NCI-H82 (cell line): ENCODE data around the gene ABI3BP.

ENCODE experiments used
- DNase-seq: peaks from one replicate; lab custom pipeline; 2025; lab: John Stamatoyannopoulos, UW

ABI3BP gene

DNA sequence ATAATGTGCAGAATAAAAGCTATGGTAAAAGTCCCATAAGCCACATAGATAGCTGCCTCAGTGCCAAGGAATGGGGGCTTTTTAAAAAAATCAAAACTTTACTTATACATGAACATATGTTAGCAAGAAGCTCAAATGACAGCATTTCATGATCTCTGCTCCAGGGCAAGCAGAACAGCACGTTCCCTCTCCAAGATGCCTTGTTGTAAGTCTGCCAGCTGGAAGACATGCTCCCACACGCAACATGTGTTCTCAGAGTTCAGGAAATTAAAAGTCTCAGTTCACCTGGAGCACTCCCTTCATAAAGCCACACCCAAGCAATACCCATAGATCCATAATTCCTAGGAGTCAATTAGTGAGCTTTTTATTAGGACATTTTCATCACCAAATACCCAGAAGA lies 52.2 kb downstream of the ABI3BP start:
- no peak for DNase-seq

DNA sequence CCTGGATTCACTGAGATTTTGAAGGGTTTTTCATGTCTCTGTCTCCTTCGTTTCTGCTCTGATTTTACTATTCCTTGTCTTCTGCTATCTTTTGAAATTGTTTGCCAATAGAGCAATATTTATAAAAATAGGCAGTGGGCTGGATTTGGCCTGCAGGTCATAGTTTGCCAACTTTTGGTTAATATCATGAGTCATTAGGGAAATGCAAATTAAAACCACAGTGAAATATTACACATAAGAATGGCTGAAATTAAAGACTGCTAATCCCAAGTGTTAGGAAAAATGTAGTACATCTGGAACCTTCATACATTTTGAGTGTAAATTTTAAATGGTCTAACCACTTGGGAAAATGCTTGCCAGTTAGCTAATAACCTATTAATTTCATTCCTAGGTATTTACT lies 56.3 kb downstream of the ABI3BP start:
- DNase-seq = no peak

DNA sequence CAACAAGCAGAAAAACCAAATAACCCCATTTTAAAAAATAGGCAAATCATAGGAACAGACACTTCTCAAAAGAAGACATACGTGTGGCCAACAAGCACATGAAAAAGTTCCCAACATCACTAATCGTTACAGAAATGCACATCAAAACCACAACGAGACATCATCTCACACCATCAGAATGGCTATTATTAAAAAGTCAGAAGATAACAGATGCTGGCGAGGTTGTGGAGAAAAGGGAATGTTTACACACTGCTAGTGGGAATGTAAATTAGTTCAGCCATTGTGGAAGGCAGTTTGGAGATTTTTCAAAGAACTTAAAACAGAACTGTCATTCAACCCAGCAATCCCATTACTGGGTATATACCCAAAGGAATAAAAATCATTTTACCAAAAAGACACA lies 60.7 kb downstream of the ABI3BP start:
- no peak for DNase-seq

DNA sequence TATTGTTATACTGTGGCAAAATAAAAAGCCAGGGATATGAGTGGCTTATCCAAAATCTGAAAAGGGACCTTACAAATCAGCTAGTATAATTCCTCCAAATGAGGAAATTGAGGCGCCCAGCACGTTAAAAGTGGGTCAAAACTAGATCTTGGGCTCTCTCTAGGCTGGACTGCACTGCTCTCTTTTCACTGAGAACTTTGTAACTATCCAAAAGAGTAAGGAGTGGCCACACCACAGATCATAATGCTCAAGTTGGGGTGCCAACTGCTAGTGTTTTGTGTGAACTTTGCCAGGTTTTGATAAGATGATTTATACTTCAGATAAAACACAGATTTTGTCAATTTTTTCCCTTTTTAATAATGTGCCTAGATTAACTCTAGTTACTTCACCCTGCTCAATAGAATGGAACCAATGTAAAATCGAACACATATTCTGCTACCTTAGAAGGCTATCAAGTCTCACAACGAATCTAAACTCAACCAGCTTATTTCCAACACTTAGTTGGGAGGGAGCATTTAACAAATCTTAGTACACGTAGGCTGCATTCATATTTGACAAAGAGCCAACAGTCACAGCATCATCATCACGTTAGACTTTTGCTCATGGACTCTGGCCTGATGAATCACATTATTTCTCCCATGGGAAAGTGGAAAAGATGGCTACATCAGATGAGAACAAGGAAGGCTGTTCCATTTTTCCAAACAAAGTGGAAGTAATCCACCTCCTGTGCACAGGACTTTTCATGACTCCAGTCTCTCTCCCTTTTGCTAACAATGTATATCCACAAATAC lies 64.4 kb downstream of the ABI3BP start:
- DNase-seq = no peak

DNA sequence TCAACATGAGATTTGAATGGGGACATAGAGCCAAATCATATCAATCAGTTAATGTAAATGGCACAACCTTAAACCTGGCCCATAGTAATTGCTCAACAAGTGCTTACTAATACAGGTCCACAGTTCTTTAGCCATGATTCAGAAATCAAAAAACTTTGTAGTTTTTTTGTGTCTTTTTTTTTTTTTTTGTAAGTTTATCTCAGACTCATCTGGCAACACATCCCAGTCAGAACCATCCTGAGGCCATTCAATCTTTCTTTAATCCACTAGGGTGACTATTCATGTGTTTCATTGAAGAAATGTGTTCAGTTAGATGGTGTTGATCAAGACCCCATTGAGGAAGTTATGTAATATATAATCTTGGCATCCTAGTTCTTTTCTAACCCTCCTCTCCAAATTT lies 65.4 kb downstream of the ABI3BP start:
- DNase-seq = no peak

DNA sequence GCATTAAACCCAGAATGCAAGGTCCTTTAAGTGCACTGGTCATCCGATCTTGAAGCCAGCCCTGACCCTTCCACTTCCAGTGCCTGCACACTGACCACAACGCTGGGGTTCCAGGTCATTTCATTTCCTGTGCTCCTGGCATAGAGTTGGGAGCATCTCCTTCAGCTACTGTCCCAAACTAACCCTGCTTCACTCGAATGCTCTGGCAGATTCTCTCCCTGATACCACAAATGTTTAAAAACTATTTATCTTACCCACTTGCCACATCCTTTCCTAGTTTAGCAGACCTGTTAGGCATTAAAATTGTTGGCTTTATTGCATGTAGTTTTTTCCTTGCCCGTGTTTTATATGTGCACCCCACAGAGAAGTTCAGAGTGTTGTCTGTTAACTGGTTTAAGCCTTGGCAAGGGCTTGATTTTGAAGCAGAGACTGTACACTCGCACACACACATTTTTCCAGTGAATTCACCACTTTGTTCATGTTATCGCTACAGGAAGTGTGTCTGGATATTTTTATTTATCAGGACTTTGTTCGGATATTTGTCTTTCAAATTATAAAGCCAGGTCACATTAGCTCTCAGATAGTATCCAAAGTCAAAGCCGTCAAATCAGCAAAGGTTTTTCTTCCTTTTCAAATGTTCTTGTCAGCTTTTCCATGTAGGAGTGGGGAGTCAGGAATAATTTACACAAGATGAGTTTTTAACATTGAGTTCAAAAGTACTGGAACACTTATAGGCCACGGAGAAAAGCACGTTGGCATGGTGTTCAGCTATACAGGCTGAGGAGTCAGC lies 77.3 kb downstream of the ABI3BP start:
- no peak for DNase-seq

DNA sequence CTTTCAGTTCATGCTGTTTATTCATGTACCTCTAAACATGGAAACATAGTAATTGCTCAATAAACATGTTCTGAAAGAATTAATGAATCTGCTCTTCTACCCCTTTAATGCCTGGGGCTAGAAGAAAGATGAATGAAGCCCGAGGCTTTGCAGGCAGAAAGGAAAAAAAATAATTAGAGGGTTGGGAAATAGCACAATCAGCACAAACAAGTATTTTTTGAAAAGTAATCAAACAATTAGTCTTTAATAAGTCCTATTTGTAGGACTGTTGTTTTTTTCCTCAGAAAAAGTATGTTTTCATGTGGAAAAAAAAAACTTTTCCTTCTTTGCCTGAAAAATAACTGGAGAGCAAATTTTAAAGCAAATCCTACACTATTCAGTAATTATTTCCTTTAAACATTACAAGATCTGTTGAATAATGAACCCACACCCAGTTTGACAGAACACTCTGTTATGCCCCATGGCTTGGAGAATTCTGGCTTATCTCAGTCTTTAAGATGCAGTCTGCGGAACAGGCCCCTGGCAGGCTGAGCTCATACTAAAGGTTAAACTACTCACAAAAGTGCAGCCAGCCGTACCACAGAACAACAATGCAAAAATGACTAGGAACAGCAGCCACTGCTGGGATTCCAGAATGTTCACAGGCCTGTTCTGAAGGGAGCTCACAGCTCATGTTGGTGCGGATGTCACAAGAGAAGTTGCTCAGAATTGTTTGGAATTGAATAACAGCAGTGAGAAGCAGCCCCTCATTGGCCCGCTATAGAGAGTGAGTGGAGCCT lies 79.2 kb downstream of the ABI3BP start:
- DNase-seq = no peak

DNA sequence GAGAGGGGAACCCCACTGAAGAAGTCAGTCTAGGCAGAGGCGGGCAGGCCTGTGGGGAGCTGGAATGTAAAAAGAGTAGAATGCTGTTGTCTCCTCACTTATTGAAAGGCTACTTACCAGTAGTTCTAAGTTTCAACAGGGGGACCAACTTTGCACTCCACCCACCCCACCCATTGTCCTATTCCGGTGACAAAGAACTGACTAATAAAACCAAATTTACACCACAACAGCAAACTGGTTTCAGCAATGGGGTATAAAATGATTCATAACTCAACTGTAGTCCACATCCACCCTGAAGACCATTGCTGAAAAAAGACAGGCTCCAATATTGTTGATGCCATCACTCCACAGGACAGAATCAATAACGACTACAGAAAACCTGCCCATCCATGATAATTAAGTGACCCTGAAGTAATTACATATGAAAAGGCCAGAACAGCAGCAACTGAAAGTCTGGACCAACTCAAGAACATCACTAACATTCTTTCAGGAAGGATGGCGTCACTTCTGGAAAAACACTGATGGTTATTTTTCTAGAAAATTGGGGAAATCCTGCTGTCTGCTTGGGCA lies 80.2 kb downstream of the ABI3BP start:
- no peak for DNase-seq

DNA sequence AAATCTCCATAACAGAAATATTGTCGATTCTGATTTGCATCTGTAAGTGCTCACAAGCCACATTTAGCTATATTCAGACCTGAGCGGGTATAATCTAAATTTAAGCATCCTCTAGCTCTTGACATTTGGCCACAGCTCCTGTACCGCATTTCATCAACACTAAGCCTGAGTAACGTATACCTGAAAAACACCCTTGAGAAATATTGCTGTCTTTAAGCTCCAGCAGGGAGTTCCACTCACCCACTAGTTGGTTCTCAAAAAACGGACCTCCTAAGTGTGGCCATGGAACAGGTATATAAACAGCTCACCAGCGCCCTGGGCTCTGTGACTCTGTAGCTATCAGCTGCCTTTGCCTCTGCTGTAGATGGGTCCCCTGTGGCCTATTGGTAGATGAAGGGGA lies 80.7 kb downstream of the ABI3BP start:
- DNase-seq = no peak

DNA sequence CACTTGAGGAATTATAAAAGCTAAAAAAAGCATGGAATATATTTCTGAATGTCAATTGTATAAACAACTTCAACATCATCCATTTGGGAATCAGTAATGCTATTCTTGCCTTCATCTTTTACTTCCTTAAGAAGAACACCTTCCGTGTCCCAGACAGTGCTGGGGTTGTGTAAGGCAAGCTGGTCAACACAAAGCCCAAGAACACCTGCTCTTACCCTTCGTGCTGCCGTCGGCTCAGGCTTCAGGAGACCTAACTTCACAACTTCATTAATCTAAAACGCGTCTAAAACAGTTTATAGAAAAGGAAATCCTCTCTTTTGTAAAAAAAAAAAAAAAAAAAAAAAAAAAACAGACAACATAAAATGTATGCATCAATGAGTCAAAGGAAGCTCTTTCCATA lies 81.3 kb downstream of the ABI3BP start:
- no peak for DNase-seq

DNA sequence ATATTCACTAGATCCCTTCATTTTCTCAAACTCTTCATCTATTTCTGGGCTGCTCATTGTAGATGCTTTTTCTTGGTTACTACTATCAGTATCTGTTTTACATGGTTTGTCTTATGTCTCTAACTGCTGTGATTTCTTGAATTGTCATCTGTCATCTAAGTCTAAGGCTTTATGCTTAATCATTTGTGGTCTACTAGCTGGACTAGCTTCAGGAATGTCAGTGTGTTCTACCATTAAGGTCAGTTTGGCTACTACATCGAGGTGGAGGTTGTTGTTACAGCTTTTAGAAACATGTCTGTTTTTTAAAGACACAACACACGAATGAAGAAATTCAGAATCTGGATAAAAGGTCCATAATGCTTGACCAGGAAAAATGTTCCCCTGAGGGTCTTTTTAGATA lies 82.2 kb downstream of the ABI3BP start:
- DNase-seq = no peak

DNA sequence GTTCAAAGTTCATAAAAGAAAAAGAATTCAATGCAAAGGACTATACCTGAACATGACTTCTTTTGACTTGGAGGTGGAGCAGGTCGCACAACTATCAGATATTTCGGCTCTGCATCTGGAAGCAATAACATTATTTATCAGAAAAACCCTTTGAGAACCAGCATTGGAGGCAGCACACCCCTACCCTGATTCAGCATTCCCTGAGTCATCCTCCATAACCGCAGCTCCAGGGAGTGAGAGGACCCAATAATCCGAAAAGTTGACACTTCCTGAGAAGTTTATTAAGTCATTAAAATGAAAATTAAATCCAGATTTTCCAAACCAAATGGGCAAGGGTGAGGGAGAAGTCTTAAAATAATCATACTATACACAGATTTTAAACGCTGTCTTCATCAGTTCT lies 90.6 kb downstream of the ABI3BP start:
- no peak for DNase-seq

DNA sequence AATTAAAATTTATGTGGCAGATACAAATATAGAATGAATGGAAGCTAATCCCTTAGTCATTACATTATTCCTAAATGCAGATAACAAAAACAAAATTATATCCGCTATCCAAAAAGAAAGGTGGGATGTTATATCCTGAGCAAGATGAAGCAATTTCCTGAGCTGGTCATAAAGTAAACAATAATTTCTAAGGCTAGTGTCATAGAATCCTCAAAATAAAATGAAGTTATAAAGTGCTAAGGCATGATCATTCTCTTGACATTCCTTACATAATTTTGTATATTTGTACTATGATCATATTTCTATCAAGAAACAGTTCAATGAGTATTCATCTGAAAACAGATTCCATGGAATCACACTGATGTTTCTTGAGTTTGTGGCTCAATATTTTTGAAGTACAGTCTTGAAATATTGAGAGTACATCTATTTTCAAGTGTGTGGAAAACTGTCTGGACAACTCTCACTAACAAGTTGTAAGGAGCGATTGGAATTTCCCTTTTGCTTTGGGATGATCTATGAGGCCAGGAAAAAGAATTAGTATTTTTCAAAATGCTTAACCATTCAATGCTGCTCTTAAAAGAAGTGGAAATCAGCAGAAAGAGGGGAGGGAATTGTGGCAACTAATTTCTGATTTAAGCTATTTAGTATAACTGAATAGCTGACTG lies 92.4 kb downstream of the ABI3BP start:
- DNase-seq = no peak

DNA sequence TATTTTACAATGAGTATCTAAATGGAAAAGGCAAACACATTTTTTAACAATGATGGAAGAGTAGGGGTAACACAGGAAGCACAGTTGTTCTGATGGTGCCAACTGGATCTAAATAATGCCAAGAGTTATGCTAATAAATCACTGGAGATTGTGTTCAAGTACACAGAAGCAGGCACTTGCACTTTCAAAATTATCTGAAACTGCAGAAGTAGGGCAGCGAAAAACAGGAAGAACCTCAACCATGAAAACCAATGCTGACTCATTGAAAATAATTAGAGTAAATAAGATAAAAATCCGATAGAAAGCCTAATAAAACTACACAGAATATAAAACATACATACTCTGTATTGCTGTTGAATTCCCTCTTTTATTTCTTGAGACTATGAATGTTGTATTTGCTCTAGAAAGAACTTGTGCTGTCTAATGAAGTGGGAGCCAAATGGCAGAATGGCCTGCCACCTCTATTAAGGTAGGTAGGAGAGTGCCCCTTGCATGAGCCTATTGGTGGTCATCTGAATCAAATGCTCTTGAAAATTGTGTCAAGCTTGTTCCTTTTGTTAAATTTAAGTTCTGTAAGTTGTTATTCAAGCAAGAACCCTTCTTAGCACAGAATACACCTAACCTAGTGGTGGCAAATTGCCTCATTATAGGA lies 93.7 kb downstream of the ABI3BP start:
- DNase-seq = no peak

DNA sequence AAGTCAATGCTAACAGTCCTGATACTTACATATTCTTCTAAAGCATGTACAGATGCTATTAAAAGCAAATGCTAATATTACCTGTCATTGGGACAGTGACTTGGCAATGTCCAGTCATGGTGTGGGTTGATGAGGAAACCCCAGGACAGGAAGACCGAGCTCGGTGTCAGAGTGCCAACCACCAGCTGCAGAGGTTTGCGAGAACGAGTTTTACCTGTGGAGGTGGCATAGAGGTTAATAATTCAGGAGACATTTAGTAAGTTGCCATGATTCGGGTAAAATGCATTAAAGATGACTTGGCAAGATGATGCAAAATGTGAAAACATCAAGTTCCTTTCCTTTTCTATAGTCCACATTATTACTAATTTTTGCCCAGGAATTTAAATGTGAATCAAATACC lies 94.5 kb downstream of the ABI3BP start:
- DNase-seq = no peak

DNA sequence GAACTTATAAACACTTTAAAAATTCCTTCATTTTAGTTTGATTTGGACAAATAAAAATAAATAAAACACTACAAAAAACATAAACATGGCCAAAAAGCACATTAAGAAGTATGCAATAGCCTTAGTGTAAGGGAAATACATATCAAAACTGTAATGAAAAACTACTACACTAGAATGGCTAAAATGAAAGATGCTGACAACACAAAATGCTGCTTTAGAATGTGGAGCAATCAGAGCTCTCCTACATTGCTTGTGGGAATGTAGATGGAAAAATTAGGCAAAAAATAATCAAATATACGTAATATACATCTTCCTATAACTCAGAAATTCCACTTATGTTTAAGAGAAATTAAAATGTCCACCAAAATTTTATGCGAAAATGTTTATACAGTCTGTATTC lies 96.2 kb downstream of the ABI3BP start:
- DNase-seq = no peak

DNA sequence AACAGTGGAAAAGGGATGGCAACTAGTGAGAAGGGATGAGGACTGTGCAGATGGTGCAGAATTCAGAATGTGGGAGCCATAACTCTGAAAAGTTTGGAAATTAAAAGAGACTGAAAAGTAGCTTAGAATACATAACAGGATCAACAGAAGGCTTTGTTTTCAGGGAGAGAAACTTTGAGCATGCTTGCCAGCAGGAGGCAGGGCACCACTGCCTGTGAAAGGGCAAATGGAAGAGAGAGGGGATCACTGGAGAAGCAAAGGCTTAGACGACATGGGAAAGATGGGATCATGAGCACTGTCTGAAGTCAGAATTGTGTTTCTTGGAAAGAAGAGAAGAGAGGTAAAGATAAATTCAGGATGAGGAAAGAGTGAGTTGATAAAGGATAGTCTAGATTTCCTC lies 99.6 kb downstream of the ABI3BP start:
- DNase-seq = peak; percentile 84

DNA sequence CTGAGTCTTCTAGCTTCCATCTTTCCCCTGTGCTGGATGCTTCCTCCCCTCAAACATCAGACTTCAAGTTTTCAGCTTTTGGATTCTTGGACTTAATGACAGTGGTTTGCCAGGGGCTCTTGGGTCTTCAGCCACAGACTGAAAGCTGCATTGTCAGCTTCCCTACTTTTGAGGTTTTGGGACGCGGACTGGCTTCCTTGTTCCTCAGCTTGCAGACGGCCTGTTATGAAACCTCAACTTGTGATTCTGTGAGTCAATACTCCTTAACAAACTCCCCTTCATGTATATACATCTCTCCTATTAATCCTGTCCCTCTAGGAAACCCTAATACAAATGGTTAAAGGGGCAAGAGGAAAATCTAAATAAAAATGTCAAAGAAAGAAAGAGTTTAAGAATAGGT lies 100.1 kb downstream of the ABI3BP start:
- no peak for DNase-seq

DNA sequence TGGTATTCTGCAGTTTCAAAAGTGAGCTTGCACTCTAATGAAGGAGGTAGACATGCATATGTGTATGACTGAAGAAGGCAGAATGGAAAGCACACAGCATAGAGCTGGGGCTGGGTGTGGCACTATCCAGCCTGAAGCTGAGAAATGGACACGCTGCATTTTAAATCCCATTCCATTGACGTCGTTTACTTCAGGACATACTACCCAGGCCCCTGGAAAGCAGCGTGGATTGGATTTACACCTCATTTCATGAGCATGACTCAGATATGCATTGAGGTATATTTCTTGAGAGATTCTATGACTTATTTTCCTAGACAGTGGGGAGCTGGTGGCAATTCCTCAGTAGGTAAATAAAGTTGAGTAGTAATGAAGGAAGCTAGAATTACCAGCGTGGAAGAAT lies 101.4 kb downstream of the ABI3BP start:
- DNase-seq = no peak

DNA sequence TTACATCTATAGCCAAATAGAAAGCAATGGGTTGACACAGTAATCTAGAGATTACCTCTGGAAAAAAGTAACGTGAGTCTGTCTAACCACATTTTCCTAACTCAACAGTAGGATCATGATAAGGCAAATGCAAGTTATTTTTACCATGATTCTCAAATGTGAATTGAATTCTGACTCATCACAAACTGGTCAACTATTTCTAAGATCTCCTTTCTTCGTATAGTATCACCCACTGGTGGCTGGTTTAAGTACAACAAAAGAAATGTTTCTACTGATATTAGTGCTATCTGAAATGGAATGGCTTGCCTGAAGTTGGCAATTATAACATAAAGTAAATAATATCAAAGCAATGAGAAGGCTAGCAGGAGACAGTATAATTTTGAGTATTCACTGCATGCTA lies 102.2 kb downstream of the ABI3BP start:
- DNase-seq = no peak

DNA sequence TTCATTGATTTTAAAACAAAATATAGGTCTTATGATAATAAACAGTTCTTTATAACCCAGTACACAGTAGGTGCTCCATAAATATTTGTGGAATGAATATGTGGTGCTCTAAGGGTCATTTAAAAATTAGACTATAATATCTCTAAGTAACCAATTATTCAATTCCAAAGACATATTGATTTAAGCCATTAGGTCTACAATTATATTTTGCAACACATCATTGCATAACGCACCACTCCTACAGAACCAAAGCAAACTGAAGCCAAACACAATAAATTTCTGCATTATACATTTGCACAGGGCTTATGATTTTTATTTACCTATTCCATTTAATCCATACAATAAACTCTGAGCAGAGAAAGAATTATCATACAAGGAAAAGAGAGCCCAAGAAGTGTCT lies 104.3 kb downstream of the ABI3BP start:
- no peak for DNase-seq
